ENCODE measurements around the gene STX7. TPM values are rescaled to one million over a fixed set of nuclear protein-coding genes. Genes with fewer than 3 reads are reported as not detected.

Gene STX7
- total and polyA plus RNA-seq, 2 experiments from 2014 or later = 47.2 to 59.8 TPM

DNA sequence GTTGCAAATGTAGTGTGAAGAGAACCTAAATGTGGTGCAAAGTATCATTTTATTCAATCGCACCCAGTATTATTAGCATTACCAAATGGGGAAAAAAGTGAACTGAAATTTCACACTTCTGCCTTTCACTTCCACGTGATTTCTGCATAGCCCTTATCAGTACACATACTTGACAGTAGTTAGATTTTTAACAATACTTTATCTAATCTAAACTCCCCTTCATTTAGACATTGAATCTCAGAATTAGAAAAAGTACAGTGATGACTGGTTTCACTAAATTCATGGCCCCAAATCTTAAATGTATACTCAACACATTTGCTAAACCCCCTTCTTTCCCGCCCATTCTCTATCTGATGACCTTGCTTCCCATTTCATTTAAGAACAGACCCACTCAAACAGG, 14.3 kb downstream of the STX7 start:
- peaks cover 9% of the 10 kb centered on the region for H3K4me1 ChIP-seq (ENCODE audit: insufficient read depth)
- in situ Hi-C loops (cut with MboI) = no loop called here

GRCh38 chr6:132496519-132497180, 16.3 kb downstream of the STX7 start:
- no peak for TF ChIP-seq EZH2 (IDR thresholded peaks at IDR 0.05; ENCODE audit: insufficient read depth, poor library complexity, severe bottlenecking)
- no peak for TF ChIP-seq EZH2phosphoT487 (IDR thresholded peaks at IDR 0.05; ENCODE audit: insufficient read depth, low read depth)
- no peak overlapping the region for H3K4me3 ChIP-seq
- WGBS, 2 experiments (ENCODE audit: low coverage in 1 of 2, low lambda C conversion rate in 2 of 2, missing lambda C conversion rate in 2 of 2) = 74 to 81% methylated on average over 4 of the region's 4 CpGs
- H3K9ac ChIP-seq = no peak overlapping the region
- no peak for DNase-seq
- no peak overlapping the region for H3K27ac ChIP-seq
- H3K9me3 ChIP-seq (ENCODE audit: low read depth) = no peaks in the 10 kb centered on the region
- no peaks in the 10 kb centered on the region for H4K20me1 ChIP-seq (ENCODE audit: insufficient read depth)
- in situ Hi-C loops (cut with MboI) = no loop called here
- H3K79me2 ChIP-seq (ENCODE audit: insufficient read depth) = peaks cover 98% of the 10 kb centered on the region
- H3K36me3 ChIP-seq (ENCODE audit: low read depth) = peaks cover 19% of the 10 kb centered on the region; the same call in 1 of the 2 replicates
- no peak overlapping the region for H2AFZ ChIP-seq
- H3K4me2 ChIP-seq (ENCODE audit: unreplicated experiment) = no peak overlapping the region
- no peaks in the 10 kb centered on the region for H3K9me2 ChIP-seq (ENCODE audit: insufficient read depth)
- H3F3A ChIP-seq (ENCODE audit: insufficient read depth) = peaks cover 11% of the 10 kb centered on the region
- no peaks in the 10 kb centered on the region for H3K27me3 ChIP-seq (replicated peaks; ENCODE audit: insufficient read depth)
- peaks cover 11% of the 10 kb centered on the region for H3K4me1 ChIP-seq (ENCODE audit: insufficient read depth)

More for the DNA sequence above, 14.3 kb downstream of the STX7 start:
- H3K4me2 ChIP-seq (ENCODE audit: unreplicated experiment) = no peak overlapping the region
- no peaks in the 10 kb centered on the region; the same call in 1 of the 2 replicates for H4K20me1 ChIP-seq (ENCODE audit: insufficient read depth)
- H3K27ac ChIP-seq = no peak overlapping the region
- H3K27me3 ChIP-seq (replicated peaks; ENCODE audit: insufficient read depth) = no peaks in the 10 kb centered on the region
- no peak for DNase-seq
- no peak overlapping the region for H3K4me3 ChIP-seq
- H3K36me3 ChIP-seq (ENCODE audit: low read depth) = peaks cover 31% of the 10 kb centered on the region; the same call in 1 of the 2 replicates
- peaks cover 98% of the 10 kb centered on the region for H3K79me2 ChIP-seq (ENCODE audit: insufficient read depth)
- H3F3A ChIP-seq (ENCODE audit: insufficient read depth) = peaks cover 11% of the 10 kb centered on the region; the same call in 1 of the 2 replicates
- no peaks in the 10 kb centered on the region for H3K9me3 ChIP-seq (ENCODE audit: low read depth)
- TF ChIP-seq EZH2phosphoT487 (IDR thresholded peaks at IDR 0.05; ENCODE audit: insufficient read depth, low read depth) (no peak), EZH2 (IDR thresholded peaks at IDR 0.05; ENCODE audit: insufficient read depth, poor library complexity, severe bottlenecking) (no peak)
- no peak overlapping the region for H3K9ac ChIP-seq
- no peaks in the 10 kb centered on the region for H3K9me2 ChIP-seq (ENCODE audit: insufficient read depth)
- no peak overlapping the region for H2AFZ ChIP-seq
- 99% methylated on average over 3 of the region's 3 CpGs for WGBS, 2 experiments (ENCODE audit: low coverage in 1 of 2, low lambda C conversion rate in 2 of 2, missing lambda C conversion rate in 2 of 2)

GRCh38 chr6:132495604-132496079, 17.3 kb downstream of the STX7 start:
- peaks cover 98% of the 10 kb centered on the region for H3K79me2 ChIP-seq (ENCODE audit: insufficient read depth)

GRCh38 chr6:132494954-132495353, 18.0 kb downstream of the STX7 start:
- Histone ChIP-seq H3F3A (ENCODE audit: insufficient read depth) (peaks cover 24% of the 10 kb centered on the region), H3K9ac (no peak overlapping the region), H3K9me2 (ENCODE audit: insufficient read depth) (no peaks in the 10 kb centered on the region), H3K27ac (no peak overlapping the region), H4K20me1 (ENCODE audit: insufficient read depth) (no peaks in the 10 kb centered on the region), H3K4me1 (ENCODE audit: insufficient read depth) (peaks cover 28% of the 10 kb centered on the region), H3K9me3 (ENCODE audit: low read depth) (no peaks in the 10 kb centered on the region), H3K79me2 (ENCODE audit: insufficient read depth) (peaks cover 97% of the 10 kb centered on the region), H3K36me3 (ENCODE audit: low read depth) (peaks cover 16% of the 10 kb centered on the region; the same call in 1 of the 2 replicates), H2AFZ (no peak overlapping the region), H3K4me3 (no peak overlapping the region), H3K4me2 (ENCODE audit: unreplicated experiment) (no peak overlapping the region), H3K27me3 (replicated peaks; ENCODE audit: insufficient read depth) (no peaks in the 10 kb centered on the region)
- DNase-seq = no peak
- 50 to 60% methylated on average over 2 of the region's 2 CpGs for WGBS, 2 experiments (ENCODE audit: low coverage in 1 of 2, low lambda C conversion rate in 2 of 2, missing lambda C conversion rate in 2 of 2)
- no peak for TF ChIP-seq EZH2phosphoT487 (IDR thresholded peaks at IDR 0.05; ENCODE audit: insufficient read depth, low read depth)
- TF ChIP-seq EZH2 (IDR thresholded peaks at IDR 0.05; ENCODE audit: insufficient read depth, poor library complexity, severe bottlenecking) = no peak
- in situ Hi-C loops (cut with MboI) = no loop called here

More at GRCh38 chr6:132495604-132496079, 17.3 kb downstream of the STX7 start:
- H3K9me2 ChIP-seq (ENCODE audit: insufficient read depth) = no peaks in the 10 kb centered on the region
- no peak for TF ChIP-seq EZH2 (IDR thresholded peaks at IDR 0.05; ENCODE audit: insufficient read depth, poor library complexity, severe bottlenecking)
- no peak for TF ChIP-seq EZH2phosphoT487 (IDR thresholded peaks at IDR 0.05; ENCODE audit: insufficient read depth, low read depth)
- peaks cover 17% of the 10 kb centered on the region for H3F3A ChIP-seq (ENCODE audit: insufficient read depth)
- in situ Hi-C loops (cut with MboI) = no loop called here
- peaks cover 21% of the 10 kb centered on the region for H3K4me1 ChIP-seq (ENCODE audit: insufficient read depth)
- no peak overlapping the region; the same call in 1 of the 2 replicates for H3K4me3 ChIP-seq
- no peak overlapping the region for H3K9ac ChIP-seq
- peaks cover 16% of the 10 kb centered on the region; the same call in 1 of the 2 replicates for H3K36me3 ChIP-seq (ENCODE audit: low read depth)
- no peaks in the 10 kb centered on the region for H3K27me3 ChIP-seq (replicated peaks; ENCODE audit: insufficient read depth)
- H2AFZ ChIP-seq = no peak overlapping the region
- DNase-seq = no peak
- no peak overlapping the region for H3K27ac ChIP-seq
- 16 to 17% methylated on average over 2 of the region's 2 CpGs for WGBS, 2 experiments (ENCODE audit: low coverage in 1 of 2, low lambda C conversion rate in 2 of 2, missing lambda C conversion rate in 2 of 2)
- no peaks in the 10 kb centered on the region for H3K9me3 ChIP-seq (ENCODE audit: low read depth)
- no peaks in the 10 kb centered on the region for H4K20me1 ChIP-seq (ENCODE audit: insufficient read depth)
- H3K4me2 ChIP-seq (ENCODE audit: unreplicated experiment) = no peak overlapping the region

All from GM23248 (cell line).